A673 (cell line): ENCODE data around the gene TCHP. TPM values are rescaled to one million over a fixed set of nuclear protein-coding genes. Genes with fewer than 3 reads are reported as not detected.

Experiments
- BruUV-seq: library from RNA; stranded (reverse); fragments of 400-500 nt; replicated peaks from 2 replicates; lab custom pipeline; 2021; lab: Mats Ljungman, UMichigan
- CTCF ChIA-PET: fragments of 300-600 bp; sonication (Branson Sonifier 250); formaldehyde crosslinking; loops from one replicate; lab custom pipeline; 2022; ENCODE audit warnings: antibody characterized with exemption; lab: Charles Lee
- POLR2A ChIA-PET: fragments of 300-600 bp; sonication (Branson Sonifier 250); formaldehyde crosslinking; loops from one replicate; lab custom pipeline; 2022; ENCODE audit warnings: antibody characterized with exemption; ENCODE audit not compliant: low non-redundant PET; lab: Charles Lee
- DNase-seq: peaks from one replicate; pipeline ENCODE4 v3.0.0-alpha.2; 2015; ENCODE audit warnings: low spot score
- H3K27ac ChIP-seq: fragments of 200-600 bp; sonication (generic); 2 replicates; pipeline ENCODE4 v1.5.1; 2016; ENCODE audit warnings: mixed run types, low read depth, mild to moderate bottlenecking, mixed read lengths, antibody characterized with exemption, low read length; ENCODE audit not compliant: poor library complexity, severe bottlenecking
- H3K27me3 ChIP-seq: fragments of 200-600 bp; sonication (generic); replicated peaks from 2 replicates; pipeline ENCODE4 v1.6.1; 2017; ENCODE audit warnings: mixed run types, low read depth, mild to moderate bottlenecking, mixed read lengths, antibody characterized with exemption, low read length; ENCODE audit not compliant: insufficient read depth, poor library complexity
- H3K36me3 ChIP-seq: fragments of 200-600 bp; sonication (generic); 2 replicates; pipeline ENCODE4 v1.6.1; 2016; ENCODE audit warnings: mixed run types, mild to moderate bottlenecking, mixed read lengths, antibody characterized with exemption, low read length; ENCODE audit not compliant: insufficient read depth, poor library complexity, severe bottlenecking
- H3K4me1 ChIP-seq: fragments of 200-600 bp; sonication (generic); 2 replicates; pipeline ENCODE4 v1.6.1; 2017; ENCODE audit warnings: mixed run types, mild to moderate bottlenecking, mixed read lengths, antibody characterized with exemption, low read length; ENCODE audit not compliant: insufficient read depth, poor library complexity, severe bottlenecking
- H3K4me3 ChIP-seq: fragments of 200-600 bp; sonication (generic); 2 replicates; pipeline ENCODE4 v1.5.1; 2016; ENCODE audit warnings: low read depth, mixed run types, mild to moderate bottlenecking, mixed read lengths, low read length; ENCODE audit not compliant: poor library complexity, severe bottlenecking
- H3K9me3 ChIP-seq: fragments of 200-600 bp; sonication (generic); 2 replicates; pipeline ENCODE4 v1.6.1; 2016; ENCODE audit warnings: mixed run types, low read depth, mild to moderate bottlenecking, mixed read lengths, antibody characterized with exemption, low read length; ENCODE audit not compliant: poor library complexity, severe bottlenecking
- CTCF ChIP-seq: fragments of 300-800, 200-600 bp; sonication (generic); conservative IDR thresholded peaks from 2 replicates; pipeline ENCODE4 v1.5.1; 2017; ENCODE audit warnings: low read depth, mild to moderate bottlenecking, antibody characterized with exemption, low read length, moderate library complexity, mixed read lengths
- EZH2 ChIP-seq: fragments of 200-600 bp; sonication (generic); IDR thresholded peaks from 2 replicates; pipeline ENCODE4 v1.6.1; 2017; ENCODE audit warnings: borderline replicate concordance, low read depth, mild to moderate bottlenecking, mixed read lengths, antibody characterized with exemption, low read length; ENCODE audit not compliant: poor library complexity, severe bottlenecking
- intact Hi-C: fragments of 100-400 bp; cut with micrococcal nuclease; formaldehyde crosslinking; loops from one replicate; pipeline ENCODE4 v1.10.0; 2022; ENCODE audit not compliant: unreplicated experiment
- total RNA-seq: library from RNA; stranded (reverse); gene quantifications from 2 replicates; pipeline ENCODE4 v1.2.3, GENCODE V29; 2021

Gene TCHP
- total RNA-seq, 1 experiment from 2014 or later, result 40.4 TPM

GRCh38 chr12:109910254-109910968 lies 10.3 kb downstream of the TCHP start:
- no peaks in the 10 kb centered on the region for H3K9me3 ChIP-seq
- ChIA-PET CTCF (no interaction called here), POLR2A (no interaction called here)
- DNase-seq, result no peak
- BruUV-seq, result no TSS peak
- TF ChIP-seq CTCF (no peak), EZH2 (no peak)
- intact Hi-C loops, result no loop called here
- no peak overlapping the region for H3K4me3 ChIP-seq
- no peak overlapping the region for H3K27ac ChIP-seq
- H3K4me1 ChIP-seq, result no peaks in the 10 kb centered on the region
- no peaks in the 10 kb centered on the region for H3K27me3 ChIP-seq
- H3K36me3 ChIP-seq, result peaks cover 40% of the 10 kb centered on the region

- H3K27me3 ChIP-seq, result no peaks in the 10 kb centered on the region
- peak; percentile 45 for DNase-seq
- TF ChIP-seq EZH2 (no peak), CTCF (peak; percentile 42; the same call in 1 of the 2 replicates)
- H3K9me3 ChIP-seq, result no peaks in the 10 kb centered on the region
- H3K4me3 ChIP-seq, result no peak overlapping the region
- ChIA-PET CTCF (no interaction called here), POLR2A (no interaction called here)
- BruUV-seq, result no TSS peak
- no peaks in the 10 kb centered on the region for H3K4me1 ChIP-seq
- H3K27ac ChIP-seq, result no peak overlapping the region
- H3K36me3 ChIP-seq, result peaks cover 40% of the 10 kb centered on the region
- intact Hi-C loops, result no loop called here
These were observed 10.9 kb downstream of the TCHP start for GRCh38 chr12:109910969-109911348.

GRCh38 chr12:109912855-109913321 lies 12.8 kb downstream of the TCHP start:
- no peak for TF ChIP-seq CTCF
- Histone ChIP-seq H3K36me3 (peaks cover 42% of the 10 kb centered on the region), H3K27me3 (no peaks in the 10 kb centered on the region), H3K4me1 (no peaks in the 10 kb centered on the region), H3K9me3 (no peaks in the 10 kb centered on the region), H3K4me3 (no peak overlapping the region), H3K27ac (no peak overlapping the region)
- ChIA-PET POLR2A (no interaction called here), CTCF (no interaction called here)
- no TSS peak for BruUV-seq
- no peak for DNase-seq
- intact Hi-C loops, result no loop called here
